ENCODE results near the gene DIS3. TPM values are rescaled to one million over a fixed set of nuclear protein-coding genes. Genes with fewer than 3 reads are reported as not detected.

The DIS3 gene
- total RNA-seq, 1 experiment from 2014 or later = 37.6 TPM

DNA sequence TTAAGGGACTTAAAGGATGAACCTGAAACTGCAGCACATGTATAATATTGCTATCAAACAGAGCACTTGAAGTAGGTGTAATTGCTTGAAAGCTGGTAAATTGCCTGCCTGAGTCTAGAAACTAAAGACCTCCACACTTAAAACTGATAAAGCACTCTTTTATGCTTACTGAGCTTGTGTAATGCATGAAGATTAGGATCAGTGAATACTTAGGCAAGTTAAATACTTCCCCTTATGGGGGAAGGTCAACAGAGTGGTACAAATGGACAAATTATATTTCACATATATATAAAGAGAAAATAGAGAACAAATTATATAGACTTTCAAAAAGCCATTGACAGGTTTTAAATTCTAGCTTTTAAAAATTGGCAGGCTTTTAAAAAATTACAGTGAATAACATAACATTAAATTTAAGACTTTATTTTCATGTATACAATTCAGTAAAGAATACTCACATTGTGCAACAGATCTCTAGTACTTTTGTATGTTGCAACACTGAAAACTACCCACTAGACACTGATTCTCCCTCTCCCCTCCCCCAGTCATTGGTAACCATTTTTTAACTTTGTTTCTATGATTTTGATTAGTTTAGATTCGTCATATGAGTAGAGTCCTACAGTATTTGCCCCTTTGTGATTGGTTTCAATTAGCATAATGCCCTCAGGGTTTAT, 24.1 kb upstream of the DIS3 start:
- no peak overlapping the region for H3K4me3 ChIP-seq (ENCODE audit: low read depth, low read length)
- H3K4me1 ChIP-seq = peaks cover 24% of the 10 kb centered on the region
- Mint-ChIP-seq H3K4me1 (ENCODE audit: low read depth, unreplicated experiment) (peaks cover 20% of the 10 kb centered on the region), H3K27ac (ENCODE audit: unreplicated experiment) (no peak overlapping the region), H3K27me3 (ENCODE audit: insufficient read depth, unreplicated experiment) (no peaks in the 10 kb centered on the region), H3K4me3 (ENCODE audit: unreplicated experiment) (no peak overlapping the region), H3K36me3 (ENCODE audit: insufficient read depth, unreplicated experiment) (peaks cover 5% of the 10 kb centered on the region), H3K9me3 (ENCODE audit: unreplicated experiment) (no peaks in the 10 kb centered on the region)
- TF ChIP-seq, protein P1, sequence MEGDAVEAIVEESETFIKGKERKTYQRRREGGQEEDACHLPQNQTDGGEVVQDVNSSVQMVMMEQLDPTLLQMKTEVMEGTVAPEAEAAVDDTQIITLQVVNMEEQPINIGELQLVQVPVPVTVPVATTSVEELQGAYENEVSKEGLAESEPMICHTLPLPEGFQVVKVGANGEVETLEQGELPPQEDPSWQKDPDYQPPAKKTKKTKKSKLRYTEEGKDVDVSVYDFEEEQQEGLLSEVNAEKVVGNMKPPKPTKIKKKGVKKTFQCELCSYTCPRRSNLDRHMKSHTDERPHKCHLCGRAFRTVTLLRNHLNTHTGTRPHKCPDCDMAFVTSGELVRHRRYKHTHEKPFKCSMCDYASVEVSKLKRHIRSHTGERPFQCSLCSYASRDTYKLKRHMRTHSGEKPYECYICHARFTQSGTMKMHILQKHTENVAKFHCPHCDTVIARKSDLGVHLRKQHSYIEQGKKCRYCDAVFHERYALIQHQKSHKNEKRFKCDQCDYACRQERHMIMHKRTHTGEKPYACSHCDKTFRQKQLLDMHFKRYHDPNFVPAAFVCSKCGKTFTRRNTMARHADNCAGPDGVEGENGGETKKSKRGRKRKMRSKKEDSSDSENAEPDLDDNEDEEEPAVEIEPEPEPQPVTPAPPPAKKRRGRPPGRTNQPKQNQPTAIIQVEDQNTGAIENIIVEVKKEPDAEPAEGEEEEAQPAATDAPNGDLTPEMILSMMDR (IDR thresholded peaks at IDR 0.05; ENCODE audit: insufficient read depth in 1 of 2, low read depth in 1 of 2, low read length in 1 of 2, severe bottlenecking in 1 of 2, unreplicated experiment in 1 of 2) = no peak
- ChIA-PET POLR2A (no interaction called here), CTCF (interaction anchor here (0.6 kb wide), 1 partner anchor 247 kb away, joined by 3 read pairs; no protein-coding TSS in a partner anchor)
- no peaks in the 10 kb centered on the region for H3K36me3 ChIP-seq (ENCODE audit: control insufficient read depth, insufficient read depth, low read length)
- H3K9me3 ChIP-seq = 0 out of 2 replicates have a peak, but pooled peaks cover 3% of the 10 kb centered on the region
- intact Hi-C loops (cut with micrococcal nuclease; ENCODE audit: unreplicated experiment) = no loop called here
- no TSS peak for BruUV-seq (replicated peaks)
- no peak for DNase-seq
- H3K27me3 ChIP-seq (replicated peaks; ENCODE audit: control insufficient read depth, insufficient read depth, low read length) = no peaks in the 10 kb centered on the region

GRCh38 chr13:72804301-72804700, 22.6 kb upstream of the DIS3 start:
- BruUV-seq (replicated peaks) = no TSS peak
- no peak overlapping the region for H3K4me3 Mint-ChIP-seq (ENCODE audit: unreplicated experiment)
- no peaks in the 10 kb centered on the region for H3K9me3 Mint-ChIP-seq (ENCODE audit: unreplicated experiment)
- H3K27me3 Mint-ChIP-seq (ENCODE audit: insufficient read depth, unreplicated experiment) = no peaks in the 10 kb centered on the region
- Histone ChIP-seq H3K4me1 (peaks cover 24% of the 10 kb centered on the region), H3K27me3 (replicated peaks; ENCODE audit: control insufficient read depth, insufficient read depth, low read length) (no peaks in the 10 kb centered on the region), H3K9me3 (no peaks in the 10 kb centered on the region), H3K4me3 (ENCODE audit: low read depth, low read length) (no peak overlapping the region), H3K36me3 (ENCODE audit: control insufficient read depth, insufficient read depth, low read length) (no peaks in the 10 kb centered on the region)
- TF ChIP-seq, protein P1 (IDR thresholded peaks at IDR 0.05; ENCODE audit: insufficient read depth in 1 of 2, low read depth in 1 of 2, low read length in 1 of 2, severe bottlenecking in 1 of 2, unreplicated experiment in 1 of 2) = no peak
- intact Hi-C loops (cut with micrococcal nuclease; ENCODE audit: unreplicated experiment) = no loop called here
- peak; percentile 41 to 43 for DNase-seq
- peaks cover 5% of the 10 kb centered on the region for H3K36me3 Mint-ChIP-seq (ENCODE audit: insufficient read depth, unreplicated experiment)
- H3K27ac Mint-ChIP-seq (ENCODE audit: unreplicated experiment) = no peak overlapping the region
- H3K4me1 Mint-ChIP-seq (ENCODE audit: low read depth, unreplicated experiment) = peaks cover 20% of the 10 kb centered on the region
- POLR2A ChIA-PET = no interaction called here
- CTCF ChIA-PET = no interaction called here

DNA sequence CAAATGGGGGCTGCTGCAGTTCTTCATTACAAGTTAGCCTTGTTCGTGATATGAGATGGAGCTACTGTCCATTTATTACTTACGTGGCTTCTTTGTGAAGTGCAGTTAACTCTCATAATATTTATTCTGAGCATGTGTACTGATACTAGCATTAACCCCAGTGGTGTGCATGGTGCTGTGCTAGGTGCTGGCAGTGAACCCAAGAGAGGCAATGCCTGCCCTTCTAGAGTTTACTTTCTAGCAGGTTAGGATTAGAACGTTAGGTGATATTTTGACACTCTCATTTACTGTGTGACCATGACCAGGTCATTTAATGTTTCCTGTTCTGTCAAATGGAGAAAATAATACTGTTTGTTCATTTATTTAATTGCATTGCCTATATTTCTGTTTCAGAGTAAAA, 17.1 kb upstream of the DIS3 start:
- H3K27me3 Mint-ChIP-seq (ENCODE audit: insufficient read depth, unreplicated experiment) = no peaks in the 10 kb centered on the region
- H3K36me3 Mint-ChIP-seq (ENCODE audit: insufficient read depth, unreplicated experiment) = peaks cover 2% of the 10 kb centered on the region
- Histone ChIP-seq H3K4me1 (peaks cover 6% of the 10 kb centered on the region; the same call in 1 of the 2 replicates), H3K27me3 (replicated peaks; ENCODE audit: control insufficient read depth, insufficient read depth, low read length) (no peaks in the 10 kb centered on the region), H3K4me3 (ENCODE audit: low read depth, low read length) (no peak overlapping the region), H3K36me3 (ENCODE audit: control insufficient read depth, insufficient read depth, low read length) (no peaks in the 10 kb centered on the region), H3K9me3 (no peaks in the 10 kb centered on the region)
- H3K27ac Mint-ChIP-seq (ENCODE audit: unreplicated experiment) = no peak overlapping the region
- BruUV-seq (replicated peaks) = no TSS peak
- H3K4me1 Mint-ChIP-seq (ENCODE audit: low read depth, unreplicated experiment) = peaks cover 12% of the 10 kb centered on the region
- ChIA-PET POLR2A (no interaction called here), CTCF (no interaction called here)
- DNase-seq = no peak
- TF ChIP-seq, protein P1 (IDR thresholded peaks at IDR 0.05; ENCODE audit: insufficient read depth in 1 of 2, low read depth in 1 of 2, low read length in 1 of 2, severe bottlenecking in 1 of 2, unreplicated experiment in 1 of 2) = no peak
- H3K4me3 Mint-ChIP-seq (ENCODE audit: unreplicated experiment) = no peak overlapping the region
- no peaks in the 10 kb centered on the region for H3K9me3 Mint-ChIP-seq (ENCODE audit: unreplicated experiment)
- intact Hi-C loops (cut with micrococcal nuclease; ENCODE audit: unreplicated experiment) = no loop called here

Data from Caco-2 (cell line).